Activated CD4-positive, alpha-beta memory T cell treated with anti-CD3 and anti-CD28 coated beads, Interleukin-2, amount 10 ng/mL, durations not matched to agents 7 days and 5 days (primary cell): Measurements from ENCODE around the gene UBE2L3. TPM values are rescaled to one million over a fixed set of nuclear protein-coding genes. Genes with fewer than 3 reads are reported as not detected.
A peak's percentile ranks its signal among the peaks of the same experiment; 100 is the strongest.
"Not testable (repeated sequence)": the region's sequence is repeated elsewhere in the genome, so short reads cannot be mapped to it uniquely, and the experiment has no call there.

ENCODE experiments used
- CTCF ChIA-PET: fragments of 350-600 bp; sonication (Branson Sonifier 250); formaldehyde crosslinking; loops from one replicate; lab custom pipeline; 2021; ENCODE audit warnings: antibody characterized with exemption, inconsistent platforms; lab: Charles Lee
- POLR2A ChIA-PET: fragments of 350-600 bp; sonication (Branson Sonifier 250); formaldehyde crosslinking; loops from one replicate; lab custom pipeline; 2021; ENCODE audit warnings: antibody characterized with exemption; lab: Charles Lee
- DNase-seq: peaks from one replicate; pipeline ENCODE4 v3.0.0-alpha.2; 2020
- H3K27ac Mint-ChIP-seq: one replicate; pipeline ENCODE4 v1.8.0; 2021; ENCODE audit warnings: mild to moderate bottlenecking, mixed read lengths
- H3K27me3 Mint-ChIP-seq: one replicate; pipeline ENCODE4 v1.8.0; 2021; ENCODE audit warnings: mixed read lengths
- H3K36me3 Mint-ChIP-seq: one replicate; pipeline ENCODE4 v1.8.0; 2021; ENCODE audit warnings: low read depth, mixed read lengths
- H3K4me1 Mint-ChIP-seq: one replicate; pipeline ENCODE4 v1.8.0; 2021; ENCODE audit warnings: mixed read lengths
- H3K4me3 Mint-ChIP-seq: one replicate; pipeline ENCODE4 v1.8.0; 2021; ENCODE audit warnings: mild to moderate bottlenecking, mixed read lengths
- H3K9me3 Mint-ChIP-seq: one replicate; pipeline ENCODE4 v1.8.0; 2021; ENCODE audit warnings: mixed read lengths
- total RNA-seq, 2 experiments: library from RNA; stranded (reverse); gene quantifications; one replicate each; pipeline ENCODE4 v1.2.3, GENCODE V29; 2021

Gene UBE2L3
- total RNA-seq, 2 experiments from 2014 or later: 54.3 to 57.4 TPM

- not testable (repeated sequence) for H3K9me3 Mint-ChIP-seq, H3K27me3 Mint-ChIP-seq, DNase-seq, H3K36me3 Mint-ChIP-seq, H3K4me3 Mint-ChIP-seq, H3K27ac Mint-ChIP-seq
- POLR2A ChIA-PET: interaction anchor here (1.2 kb wide), 1 partner anchor 15 kb away, joined by 4 read pairs; no protein-coding TSS in a partner anchor
- H3K4me1 Mint-ChIP-seq: peaks cover 18% of the 10 kb centered on the region
- CTCF ChIA-PET: interaction anchor here (0.6 to 1.0 kb wide), 4 partner anchors 8 to 89 kb away, joined by 3 to 4 read pairs (median 4); partner anchors contain the start of gene YDJC
These were observed 69.9 kb downstream of the UBE2L3 start for GRCh38 chr22:21637450-21637849.

GRCh38 chr22:21639359-21639758 is 71.8 kb downstream of the UBE2L3 start:
- Mint-ChIP-seq H3K36me3 (peaks cover 13% of the 10 kb centered on the region), H3K4me1 (peaks cover 26% of the 10 kb centered on the region), H3K4me3 (no peak overlapping the region), H3K27ac (no peak overlapping the region), H3K9me3 (no peaks in the 10 kb centered on the region), H3K27me3 (no peaks in the 10 kb centered on the region)
- no peak for DNase-seq
- ChIA-PET POLR2A (interaction anchor here (1.0 kb wide), 1 partner anchor 10 kb away, joined by 3 read pairs; no protein-coding TSS in a partner anchor), CTCF (interaction anchor here (9.8 kb wide), 1 partner anchor 10 kb away, joined by 289 read pairs; the partner anchor contains the start of genes CCDC116 and YDJC)

- CTCF ChIA-PET: interaction anchor here (9.8 kb wide), 1 partner anchor 11 kb away, joined by 289 read pairs; the partner anchor contains the start of genes CCDC116 and YDJC
- H3K27ac Mint-ChIP-seq: no peak overlapping the region
- POLR2A ChIA-PET: interaction anchor here (0.9 to 5.0 kb wide), 9 partner anchors 7 to 67 kb away, joined by 3 to 132 read pairs (median 19); partner anchors contain the start of genes CCDC116, PPIL2 and YDJC
These were observed 73.3 kb downstream of the UBE2L3 start for GRCh38 chr22:21640810-21641209.

DNA sequence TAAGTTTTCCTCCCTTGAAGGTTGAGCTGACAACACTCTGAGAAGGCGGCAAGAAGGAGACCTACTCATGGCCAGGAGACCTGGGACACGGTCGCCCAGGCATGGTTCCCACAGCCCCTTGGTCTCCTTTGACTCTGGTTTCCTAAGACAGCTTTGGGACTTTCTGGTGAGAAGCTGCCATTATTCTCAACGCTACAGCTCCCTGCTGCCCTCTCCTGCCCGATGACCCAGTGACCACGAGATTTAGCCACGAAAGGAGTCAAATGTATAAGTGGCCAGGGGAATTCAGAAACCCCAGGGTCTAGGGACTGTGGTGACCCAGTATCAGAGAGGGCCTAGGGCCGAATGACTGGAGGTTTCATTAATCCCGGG is 73.9 kb downstream of the UBE2L3 start:
- Mint-ChIP-seq H3K27me3 (no peaks in the 10 kb centered on the region), H3K36me3 (peaks cover 19% of the 10 kb centered on the region), H3K4me1 (peaks cover 27% of the 10 kb centered on the region), H3K4me3 (peak overlapping the region; percentile 71), H3K9me3 (no peaks in the 10 kb centered on the region), H3K27ac (peak overlapping the region; percentile 42)
- ChIA-PET CTCF (interaction anchor here (0.9 to 9.8 kb wide), 8 partner anchors 11 to 72 kb away, joined by 4 to 289 read pairs (median 8); partner anchors contain the start of genes CCDC116, PPIL2 and YDJC), POLR2A (interaction anchor here (0.9 to 5.0 kb wide), 12 partner anchors 8 to 94 kb away, joined by 3 to 132 read pairs (median 18); partner anchors contain the start of genes CCDC116, PPIL2, UBE2L3 and YDJC)
- no peak for DNase-seq

More at GRCh38 chr22:21640810-21641209, 73.3 kb downstream of the UBE2L3 start:
- Mint-ChIP-seq H3K27me3 (no peaks in the 10 kb centered on the region), H3K4me1 (peaks cover 26% of the 10 kb centered on the region), H3K36me3 (peaks cover 15% of the 10 kb centered on the region), H3K9me3 (no peaks in the 10 kb centered on the region), H3K4me3 (peak overlapping the region; percentile 71)
- DNase-seq: no peak

GRCh38 chr22:21641789-21642583 is 74.5 kb downstream of the UBE2L3 start, which contains the start of gene SDF2L1:
SDF2L1 (plus strand) TSS chr22:21642302; CDS start chr22:21642337, 35 bp downstream.
- Mint-ChIP-seq H3K9me3 (no peaks in the 10 kb centered on the region), H3K4me1 (peaks cover 31% of the 10 kb centered on the region), H3K27ac (peak within 1 kb of the TSS; percentile 73), H3K27me3 (no peaks in the 10 kb centered on the region), H3K4me3 (peak within 1 kb of the TSS; percentile 71), H3K36me3 (peaks cover 25% of the 10 kb centered on the region)
- POLR2A ChIA-PET: interaction anchor here (0.9 to 5.0 kb wide), 15 partner anchors 8 to 121 kb away, joined by 3 to 132 read pairs (median 13); partner anchors contain the start of genes CCDC116, PPIL2, UBE2L3 and YDJC
- DNase-seq: peak; percentile 99
- CTCF ChIA-PET: interaction anchor here (0.9 to 9.8 kb wide), 9 partner anchors 10 to 73 kb away, joined by 4 to 289 read pairs (median 8); partner anchors contain the start of genes CCDC116, PPIL2 and YDJC

GRCh38 chr22:21642584-21643448 is 75.3 kb downstream of the UBE2L3 start:
- Mint-ChIP-seq H3K9me3 (no peaks in the 10 kb centered on the region), H3K36me3 (peaks cover 25% of the 10 kb centered on the region), H3K27ac (peak overlapping the region; percentile 73), H3K4me3 (peak overlapping the region; percentile 71), H3K4me1 (peaks cover 31% of the 10 kb centered on the region), H3K27me3 (no peaks in the 10 kb centered on the region)
- CTCF ChIA-PET: interaction anchor here (0.7 to 9.8 kb wide), 13 partner anchors 10 to 74 kb away, joined by 3 to 289 read pairs (median 6); partner anchors contain the start of genes CCDC116, PPIL2 and YDJC
- POLR2A ChIA-PET: interaction anchor here (1.0 to 5.0 kb wide), 16 partner anchors 8 to 120 kb away, joined by 3 to 132 read pairs (median 12); partner anchors contain the start of genes CCDC116, PPIL2, UBE2L3 and YDJC
- peak; percentile 70 for DNase-seq

- no peak for DNase-seq
- CTCF ChIA-PET: interaction anchor here (0.9 to 9.8 kb wide), 9 partner anchors 9 to 71 kb away, joined by 3 to 289 read pairs (median 8); partner anchors contain the start of genes CCDC116, PPIL2 and YDJC
- H3K4me3 Mint-ChIP-seq: peak overlapping the region; percentile 71
- H3K9me3 Mint-ChIP-seq: no peaks in the 10 kb centered on the region
- peak overlapping the region; percentile 73 for H3K27ac Mint-ChIP-seq
- peaks cover 27% of the 10 kb centered on the region for H3K36me3 Mint-ChIP-seq
- peaks cover 31% of the 10 kb centered on the region for H3K4me1 Mint-ChIP-seq
- H3K27me3 Mint-ChIP-seq: no peaks in the 10 kb centered on the region
- POLR2A ChIA-PET: interaction anchor here (1.0 to 5.0 kb wide), 13 partner anchors 9 to 75 kb away, joined by 3 to 132 read pairs (median 17); partner anchors contain the start of genes CCDC116, PPIL2, UBE2L3 and YDJC
These were observed 76.2 kb downstream of the UBE2L3 start for GRCh38 chr22:21643533-21644357.

- H3K9me3 Mint-ChIP-seq, H3K27me3 Mint-ChIP-seq, H3K4me3 Mint-ChIP-seq, H3K27ac Mint-ChIP-seq, DNase-seq: not testable (repeated sequence)
- H3K36me3 Mint-ChIP-seq: peaks cover 34% of the 10 kb centered on the region
- CTCF ChIA-PET: interaction anchor here (9.8 kb wide), 1 partner anchor 16 kb away, joined by 289 read pairs; the partner anchor contains the start of genes CCDC116 and YDJC
- H3K4me1 Mint-ChIP-seq: peaks cover 37% of the 10 kb centered on the region
- POLR2A ChIA-PET: interaction anchor here (0.6 to 5.0 kb wide), 5 partner anchors 7 to 79 kb away, joined by 3 to 92 read pairs (median 4); partner anchors contain the start of genes PPIL2 and YDJC
These were observed 78.0 kb downstream of the UBE2L3 start for GRCh38 chr22:21645513-21645912.

GRCh38 chr22:21646608-21647590 is 79.4 kb downstream of the UBE2L3 start:
- peaks cover 36% of the 10 kb centered on the region for H3K4me1 Mint-ChIP-seq
- H3K9me3 Mint-ChIP-seq: no peaks in the 10 kb centered on the region
- H3K36me3 Mint-ChIP-seq: peaks cover 34% of the 10 kb centered on the region
- H3K27ac Mint-ChIP-seq: peak overlapping the region; percentile 58
- H3K4me3 Mint-ChIP-seq: no peak overlapping the region
- peak; percentile 85 for DNase-seq
- H3K27me3 Mint-ChIP-seq: no peaks in the 10 kb centered on the region
- ChIA-PET POLR2A (interaction anchor here (0.7 to 3.5 kb wide), 4 partner anchors 14 to 19 kb away, joined by 3 to 24 read pairs (median 3); partner anchors contain the start of genes CCDC116, PPIL2 and YDJC), CTCF (interaction anchor here (0.7 to 9.8 kb wide), 18 partner anchors 8 to 116 kb away, joined by 3 to 289 read pairs (median 4); partner anchors contain the start of genes CCDC116, PPIL2 and YDJC)

- H3K27me3 Mint-ChIP-seq: no peaks in the 10 kb centered on the region
- H3K4me3 Mint-ChIP-seq: peak overlapping the region; percentile 81
- no peaks in the 10 kb centered on the region for H3K9me3 Mint-ChIP-seq
- POLR2A ChIA-PET: interaction anchor here (5.7 kb wide), 1 partner anchor 22 kb away, joined by 40 read pairs; the partner anchor contains the start of gene YDJC
- H3K4me1 Mint-ChIP-seq: peaks cover 30% of the 10 kb centered on the region
- H3K36me3 Mint-ChIP-seq: peaks cover 25% of the 10 kb centered on the region
- no peak overlapping the region for H3K27ac Mint-ChIP-seq
- CTCF ChIA-PET: interaction anchor here (4.3 kb wide), 1 partner anchor 8 kb away, joined by 39 read pairs; the partner anchor contains the start of gene SDF2L1
- no peak for DNase-seq
These were observed 82.8 kb downstream of the UBE2L3 start for GRCh38 chr22:21650280-21650679.
